CD4-positive, alpha-beta memory T cell (primary cell): ENCODE results near the gene SLC7A4. TPM values are rescaled to one million over a fixed set of nuclear protein-coding genes. Genes with fewer than 3 reads are reported as not detected.

ENCODE experiments used
- CTCF ChIA-PET: fragments of 350-600 bp; sonication (Branson Sonifier 250); formaldehyde crosslinking; loops from one replicate; lab custom pipeline; 2021; ENCODE audit warnings: inconsistent platforms; ENCODE audit not compliant: partially characterized antibody; lab: Charles Lee
- POLR2A ChIA-PET: fragments of 350-600 bp; sonication (Branson Sonifier 250); formaldehyde crosslinking; loops from one replicate; lab custom pipeline; 2021; ENCODE audit not compliant: partially characterized antibody; lab: Charles Lee
- DNase-seq, 5 donors: peaks; one replicate each; pipeline versions ENCODE4 v3.0.0 to v3.0.0-alpha.2; 2020 to 2022; ENCODE audit warnings: mixed read lengths in 1 of 5
- H3K27ac ChIP-seq: one replicate; pipeline ENCODE4 v1.7.0; 2013; ENCODE audit warnings: low read depth, low read length
- H3K27me3 ChIP-seq: 2 replicates; pipeline ENCODE4 v1.7.0; 2013; ENCODE audit warnings: mild to moderate bottlenecking, low read length, moderate library complexity; ENCODE audit not compliant: insufficient read depth
- H3K36me3 ChIP-seq: 2 replicates; pipeline ENCODE4 v1.7.0; 2013; ENCODE audit warnings: mild to moderate bottlenecking, low read length, moderate library complexity; ENCODE audit not compliant: insufficient read depth
- H3K4me1 ChIP-seq: 2 replicates; pipeline ENCODE4 v1.7.0; 2013; ENCODE audit warnings: mild to moderate bottlenecking, low read length, moderate library complexity; ENCODE audit not compliant: insufficient read depth
- H3K4me3 ChIP-seq, 2 donors: one replicate each; pipeline ENCODE4 v1.7.0; 2013; ENCODE audit warnings: low read length in 2 of 2, mild to moderate bottlenecking in 1 of 2
- H3K9me3 ChIP-seq, 2 donors: one replicate each; pipeline ENCODE4 v1.7.0; 2013; ENCODE audit warnings: low read length in 2 of 2, control low read depth in 1 of 2; ENCODE audit not compliant: control insufficient read depth in 1 of 2
- H3K27ac Mint-ChIP-seq, 7 donors: one replicate each; pipeline ENCODE4 v1.8.0; 2020 to 2021; ENCODE audit warnings: mixed read lengths in 7 of 7, mild to moderate bottlenecking in 6 of 7, inconsistent platforms in 3 of 7, moderate library complexity in 3 of 7
- H3K27me3 Mint-ChIP-seq, 2 donors: one replicate each; pipeline ENCODE4 v1.8.0; 2020 to 2021; ENCODE audit warnings: mixed read lengths in 2 of 2
- H3K36me3 Mint-ChIP-seq, 2 donors: one replicate each; pipeline ENCODE4 v1.8.0; 2020 to 2021; ENCODE audit warnings: mixed read lengths in 2 of 2, inconsistent platforms in 1 of 2, mild to moderate bottlenecking in 1 of 2
- H3K4me1 Mint-ChIP-seq, 4 donors: one replicate each; pipeline ENCODE4 v1.8.0; 2020 to 2021; ENCODE audit warnings: mixed read lengths in 4 of 4, mild to moderate bottlenecking in 1 of 4
- H3K4me3 Mint-ChIP-seq, 8 donors: one replicate each; pipeline ENCODE4 v1.8.0; 2020 to 2021; ENCODE audit warnings: mixed read lengths in 8 of 8, mild to moderate bottlenecking in 7 of 8, moderate library complexity in 6 of 8, inconsistent platforms in 3 of 8
- H3K9me3 Mint-ChIP-seq, 8 donors: one replicate each; pipeline ENCODE4 v1.8.0; 2020 to 2021; ENCODE audit warnings: mixed read lengths in 8 of 8, mild to moderate bottlenecking in 5 of 8, inconsistent platforms in 3 of 8, moderate library complexity in 1 of 8
- intact Hi-C: fragments of 100-400 bp; cut with micrococcal nuclease; formaldehyde crosslinking; loops from one replicate; pipeline ENCODE4 v1.15.1; 2023
- polyA plus RNA-seq, 2 donors: library from polyadenylated mRNA; unstranded; fragments of 300-500 nt; fragmentation: Illumina TruSeq; gene quantifications; one replicate each; pipeline ENCODE4 v1.2.3, GENCODE V29; 2021
- total RNA-seq, 2 experiments: library from RNA; stranded (reverse); gene quantifications; one replicate each; pipeline ENCODE4 v1.2.3, GENCODE V29; 2021

The SLC7A4 gene
- total and polyA plus RNA-seq, 4 experiments from 2014 or later, result 0.07 to 0.15 TPM; not detected in 2

DNA sequence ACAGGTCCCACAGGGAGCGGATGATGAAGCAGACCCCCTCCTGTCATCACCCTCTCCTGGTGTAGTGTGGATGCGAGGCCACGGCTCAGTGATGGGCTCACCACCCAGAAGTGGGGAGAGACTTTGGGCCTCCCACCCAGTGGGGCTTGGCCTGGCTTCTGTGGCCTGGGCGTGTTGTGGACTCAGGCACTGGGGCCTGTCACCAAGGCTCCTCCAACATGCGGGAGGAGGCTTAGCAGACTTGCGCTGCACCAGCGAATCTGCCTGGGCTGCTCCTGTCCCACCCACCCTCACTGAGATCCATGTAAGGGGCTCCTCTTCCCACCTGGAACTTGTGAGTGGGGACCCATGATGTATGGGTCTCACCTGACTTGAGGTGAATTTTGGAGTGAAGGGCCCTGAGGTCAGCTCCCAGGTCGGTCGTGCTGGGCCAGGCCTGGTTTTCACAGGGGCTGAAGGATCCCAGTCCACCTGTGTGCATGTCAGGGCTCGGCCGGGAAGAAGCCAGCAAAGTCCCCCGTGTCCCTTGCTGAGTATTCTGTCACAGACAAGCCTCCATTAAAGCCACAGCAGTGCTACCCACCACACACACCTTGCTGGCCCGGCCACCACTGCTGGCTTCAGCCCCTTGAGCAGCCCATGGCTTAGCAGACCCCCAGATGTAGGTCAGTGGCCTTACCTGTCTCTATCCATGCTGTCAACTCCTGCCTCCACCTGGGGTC, 34.7 kb downstream of the SLC7A4 start:
- Mint-ChIP-seq H3K36me3 (peaks cover 0 to 43% of the 10 kb centered on the region in 2 donors), H3K4me3 (no peak overlapping the region), H3K9me3 (peaks cover 0 to 3% (median 0%) of the 10 kb centered on the region in 8 donors), H3K27ac (peak overlapping the region in 3 of 7 donors; percentile 36 to 68 (median 66)), H3K27me3 (no peaks in the 10 kb centered on the region), H3K4me1 (peaks cover 9 to 42% (median 16%) of the 10 kb centered on the region in 4 donors)
- intact Hi-C loops, result no loop called here
- H3K9me3 ChIP-seq, result no peaks in the 10 kb centered on the region
- ChIA-PET CTCF (no interaction called here), POLR2A (interaction anchor here (2.5 kb wide), 1 partner anchor 16 kb away, joined by 11 read pairs; the partner anchor contains the start of gene LZTR1)
- peaks cover 21% of the 10 kb centered on the region for H3K4me1 ChIP-seq
- no peaks in the 10 kb centered on the region for H3K27me3 ChIP-seq
- H3K36me3 ChIP-seq, result peaks cover 25% of the 10 kb centered on the region
- no peak overlapping the region for H3K27ac ChIP-seq
- no peak overlapping the region for H3K4me3 ChIP-seq
- DNase-seq, result no peak

DNA sequence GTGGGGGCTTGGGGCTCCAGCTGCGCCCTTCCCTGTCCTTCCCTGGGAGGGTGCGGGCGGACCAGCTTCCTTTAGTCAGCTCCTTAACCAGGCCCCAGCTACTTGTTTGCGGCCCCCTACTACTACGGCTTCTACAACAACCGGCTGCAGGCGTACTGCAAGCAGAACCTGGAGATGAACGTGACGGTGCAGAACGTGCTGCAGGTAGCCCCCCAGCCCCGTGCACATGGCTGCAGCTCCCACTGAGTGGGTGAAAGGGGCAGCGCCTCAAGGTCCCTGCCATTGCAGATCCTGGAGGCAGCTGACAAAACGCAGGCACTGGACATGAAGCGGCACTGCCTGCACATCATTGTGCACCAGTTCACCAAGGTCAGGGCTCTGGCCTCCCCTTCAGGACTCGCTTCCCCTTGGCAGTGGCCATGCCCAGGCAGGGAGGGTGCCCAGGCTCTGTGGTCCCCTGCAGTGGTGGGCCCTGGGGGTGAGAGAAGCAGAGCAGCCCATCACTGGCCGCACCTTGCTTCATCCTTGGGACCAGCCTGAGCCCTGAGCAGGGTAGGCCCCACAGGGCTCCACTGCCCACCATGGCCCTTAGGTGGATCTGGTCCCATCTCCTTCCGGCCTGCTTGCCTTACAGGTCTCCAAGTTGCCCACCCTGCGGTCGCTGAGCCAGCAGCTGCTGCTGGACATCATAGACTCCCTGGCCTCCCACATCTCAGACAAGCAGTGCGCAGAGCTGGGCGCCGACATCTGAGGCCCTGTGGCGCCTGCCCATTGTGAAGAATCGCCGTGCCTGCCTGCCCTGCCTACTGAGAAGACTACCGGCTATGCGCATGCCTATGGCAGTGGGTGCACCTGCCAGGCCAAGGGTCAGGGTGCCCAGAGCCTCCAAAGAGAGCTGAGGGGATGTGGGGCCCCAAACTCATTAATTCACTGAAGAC, 35.5 kb downstream of the SLC7A4 start:
- Histone ChIP-seq H3K4me1 (peaks cover 20% of the 10 kb centered on the region), H3K36me3 (peaks cover 34% of the 10 kb centered on the region), H3K27ac (no peak overlapping the region), H3K27me3 (no peaks in the 10 kb centered on the region), H3K4me3 (no peak overlapping the region), H3K9me3 (no peaks in the 10 kb centered on the region)
- Mint-ChIP-seq H3K4me1 (peaks cover 7 to 34% (median 15%) of the 10 kb centered on the region in 4 donors), H3K27ac (peak overlapping the region in 1 of 7 donors; percentile 68), H3K9me3 (peaks cover 0 to 3% (median 0%) of the 10 kb centered on the region in 8 donors), H3K27me3 (no peaks in the 10 kb centered on the region), H3K4me3 (no peak overlapping the region), H3K36me3 (peaks cover 0 to 41% of the 10 kb centered on the region in 2 donors)
- CTCF ChIA-PET, result no interaction called here
- intact Hi-C loops, result no loop called here
- no peak for DNase-seq
- POLR2A ChIA-PET, result interaction anchor here (2.5 kb wide), 1 partner anchor 15 kb away, joined by 11 read pairs; the partner anchor contains the start of gene LZTR1

DNA sequence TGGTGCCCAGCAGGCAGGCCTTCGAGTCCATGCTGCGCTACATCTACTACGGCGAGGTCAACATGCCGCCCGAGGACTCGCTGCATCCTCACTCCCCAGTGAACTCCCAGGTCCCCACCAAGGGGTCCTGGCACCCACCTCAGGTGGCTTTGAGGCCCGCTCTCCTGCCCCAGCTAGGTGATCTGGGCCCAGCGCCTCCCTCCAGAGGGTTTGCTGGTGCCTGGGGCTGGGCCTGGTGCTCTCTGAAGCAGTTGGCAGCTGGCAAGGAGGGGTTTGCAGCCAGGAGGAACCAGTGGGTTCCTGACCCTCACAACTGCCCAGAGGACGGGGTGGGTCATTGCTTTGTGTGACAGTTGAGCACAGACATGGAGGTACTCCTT, 36.3 kb downstream of the SLC7A4 start:
- Histone ChIP-seq H3K27ac (no peak overlapping the region), H3K27me3 (no peaks in the 10 kb centered on the region), H3K9me3 (no peaks in the 10 kb centered on the region), H3K4me1 (peaks cover 15% of the 10 kb centered on the region), H3K36me3 (peaks cover 40% of the 10 kb centered on the region), H3K4me3 (no peak overlapping the region)
- no peaks in the 10 kb centered on the region for H3K9me3 Mint-ChIP-seq
- no peaks in the 10 kb centered on the region for H3K27me3 Mint-ChIP-seq
- peaks cover 3 to 25% (median 10%) of the 10 kb centered on the region in 4 donors for H3K4me1 Mint-ChIP-seq
- ChIA-PET CTCF (no interaction called here), POLR2A (interaction anchor here (1.1 kb wide), 1 partner anchor 13 kb away, joined by 4 read pairs; the partner anchor contains the start of gene LZTR1)
- intact Hi-C loops, result no loop called here
- no peak for DNase-seq
- peaks cover 0 to 34% of the 10 kb centered on the region in 2 donors for H3K36me3 Mint-ChIP-seq
- no peak overlapping the region for H3K4me3 Mint-ChIP-seq
- peak overlapping the region in 2 of 7 donors; percentile 17 to 52 for H3K27ac Mint-ChIP-seq

DNA sequence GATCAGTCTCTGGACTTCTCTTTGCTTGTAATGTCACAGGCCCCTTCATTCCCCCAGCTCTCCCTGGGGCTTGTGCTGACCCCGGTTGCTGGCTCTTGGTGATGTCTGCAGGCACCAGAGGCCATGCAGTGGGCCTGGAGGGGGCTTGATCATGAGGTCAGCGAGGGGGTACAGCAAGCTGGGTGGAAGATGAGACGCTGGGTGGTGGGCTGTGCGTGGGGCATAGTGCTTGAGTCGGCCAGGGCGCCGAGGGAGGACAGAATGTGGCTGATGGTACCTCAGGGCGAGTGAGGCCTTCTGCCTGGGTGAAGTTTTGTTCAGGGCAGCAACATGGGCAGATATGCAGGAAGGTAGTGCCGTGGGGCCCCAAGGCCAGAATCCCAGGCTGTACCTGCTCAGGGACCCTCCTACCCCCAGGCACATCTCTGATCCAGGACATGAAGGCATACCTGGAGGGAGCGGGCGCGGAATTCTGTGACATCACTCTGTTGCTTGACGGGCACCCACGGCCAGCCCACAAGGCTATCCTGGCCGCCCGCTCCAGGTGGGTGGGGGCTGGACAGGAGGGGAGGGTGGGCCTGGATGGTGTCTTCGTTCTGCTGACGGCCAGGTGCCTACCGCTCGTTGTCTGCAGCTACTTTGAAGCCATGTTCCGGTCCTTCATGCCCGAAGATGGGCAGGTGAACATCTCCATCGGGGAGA, 36.9 kb downstream of the SLC7A4 start:
- Histone ChIP-seq H3K36me3 (peaks cover 39% of the 10 kb centered on the region), H3K4me1 (peaks cover 10% of the 10 kb centered on the region), H3K27me3 (no peaks in the 10 kb centered on the region), H3K27ac (no peak overlapping the region), H3K9me3 (no peaks in the 10 kb centered on the region), H3K4me3 (no peak overlapping the region)
- intact Hi-C loops, result no loop called here
- no peak overlapping the region for H3K4me3 Mint-ChIP-seq
- H3K9me3 Mint-ChIP-seq, result no peaks in the 10 kb centered on the region
- H3K36me3 Mint-ChIP-seq, result peaks cover 0 to 36% of the 10 kb centered on the region in 2 donors
- H3K27me3 Mint-ChIP-seq, result no peaks in the 10 kb centered on the region
- peak overlapping the region in 2 of 7 donors; percentile 27 to 36 for H3K27ac Mint-ChIP-seq
- DNase-seq, result no peak
- POLR2A ChIA-PET, result interaction anchor here (1.1 kb wide), 1 partner anchor 13 kb away, joined by 4 read pairs; the partner anchor contains the start of gene LZTR1
- CTCF ChIA-PET, result no interaction called here
- H3K4me1 Mint-ChIP-seq, result peaks cover 1 to 20% (median 5%) of the 10 kb centered on the region in 4 donors

DNA sequence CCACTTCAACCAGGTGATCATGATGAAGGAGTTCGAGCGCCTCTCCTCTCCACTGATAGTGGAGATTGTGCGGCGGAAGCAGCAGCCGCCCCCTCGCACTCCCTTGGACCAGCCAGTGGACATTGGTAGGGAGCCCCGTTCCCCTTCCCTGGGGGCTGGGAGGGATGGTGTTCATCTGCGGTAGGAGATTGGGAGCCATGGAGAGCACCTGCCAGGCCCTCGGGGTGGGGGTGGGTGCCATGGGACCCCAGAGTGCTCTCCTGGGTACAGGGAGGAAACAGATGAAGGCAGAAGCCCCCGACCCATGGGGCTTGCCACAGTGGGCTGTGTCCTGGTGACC, 37.5 kb downstream of the SLC7A4 start:
- POLR2A ChIA-PET, result no interaction called here
- intact Hi-C loops, result no loop called here

DNA sequence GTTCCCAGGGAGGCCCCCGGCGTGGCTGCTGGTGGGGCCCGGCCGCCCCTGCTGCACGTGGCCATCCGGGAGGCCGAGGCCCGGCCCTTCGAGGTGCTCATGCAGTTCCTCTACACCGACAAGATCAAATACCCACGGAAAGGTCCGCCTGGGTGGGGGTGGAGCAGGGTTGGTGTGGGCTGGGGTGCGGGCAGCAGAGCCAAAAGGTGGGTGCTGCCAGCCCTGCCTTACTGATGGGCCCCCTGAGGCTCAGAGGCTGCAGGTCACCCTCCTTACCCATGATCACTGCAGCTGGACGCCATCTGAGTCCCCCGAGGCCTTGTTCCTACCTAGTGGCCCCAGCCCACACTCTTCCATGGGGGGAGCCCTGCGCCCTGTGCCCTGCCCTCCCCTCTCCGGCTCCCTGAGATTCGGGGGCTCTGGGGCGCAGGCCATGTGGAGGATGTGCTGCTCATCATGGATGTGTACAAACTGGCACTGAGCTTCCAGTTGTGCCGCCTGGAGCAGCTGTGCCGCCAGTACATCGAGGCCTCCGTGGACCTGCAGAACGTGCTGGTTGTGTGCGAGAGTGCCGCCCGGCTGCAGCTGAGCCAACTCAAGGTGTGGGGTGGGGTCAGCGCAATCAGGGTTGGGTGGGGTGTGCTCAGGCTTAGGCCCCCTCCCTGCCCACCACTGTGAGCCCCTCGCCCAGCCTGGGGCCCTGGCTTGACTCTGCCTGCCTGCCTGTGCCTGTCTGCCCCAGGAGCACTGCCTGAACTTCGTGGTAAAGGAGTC, 38.0 kb downstream of the SLC7A4 start:
- Mint-ChIP-seq H3K4me1 (peaks cover 2 to 15% (median 5%) of the 10 kb centered on the region in 4 donors), H3K27me3 (no peaks in the 10 kb centered on the region), H3K36me3 (peaks cover 0 to 39% of the 10 kb centered on the region in 2 donors), H3K4me3 (no peak overlapping the region), H3K27ac (peak overlapping the region in 1 of 7 donors; percentile 27), H3K9me3 (no peaks in the 10 kb centered on the region)
- Histone ChIP-seq H3K36me3 (peaks cover 28% of the 10 kb centered on the region), H3K4me3 (no peak overlapping the region), H3K9me3 (no peaks in the 10 kb centered on the region), H3K27ac (no peak overlapping the region), H3K27me3 (no peaks in the 10 kb centered on the region), H3K4me1 (no peaks in the 10 kb centered on the region)
- POLR2A ChIA-PET, result interaction anchor here (0.6 kb wide), 1 partner anchor 8 kb away, joined by 3 read pairs; the partner anchor contains the start of gene THAP7
- CTCF ChIA-PET, result no interaction called here
- DNase-seq, result no peak
- intact Hi-C loops, result no loop called here

More for the DNA sequence above, 37.5 kb downstream of the SLC7A4 start:
- H3K36me3 Mint-ChIP-seq, result peaks cover 0 to 39% of the 10 kb centered on the region in 2 donors
- H3K4me3 Mint-ChIP-seq, result no peak overlapping the region
- Histone ChIP-seq H3K27me3 (no peaks in the 10 kb centered on the region), H3K4me3 (no peak overlapping the region), H3K4me1 (peaks cover 4% of the 10 kb centered on the region), H3K9me3 (no peaks in the 10 kb centered on the region), H3K27ac (no peak overlapping the region), H3K36me3 (peaks cover 34% of the 10 kb centered on the region)
- H3K4me1 Mint-ChIP-seq, result peaks cover 1 to 15% (median 5%) of the 10 kb centered on the region in 4 donors
- DNase-seq, result no peak
- H3K9me3 Mint-ChIP-seq, result no peaks in the 10 kb centered on the region
- peak overlapping the region in 1 of 7 donors; percentile 27 for H3K27ac Mint-ChIP-seq
- no peaks in the 10 kb centered on the region for H3K27me3 Mint-ChIP-seq
- CTCF ChIA-PET, result no interaction called here
